WI38 (cell line): Measurements from ENCODE around the gene TMEM259.

Experiments used
- H3K4me3 ChIP-seq: 2 replicates; pipeline ENCODE4 v1.5.1; 2011; ENCODE audit warnings: low read depth, mild to moderate bottlenecking, control low read depth, low read length
- CTCF ChIP-seq: IDR thresholded peaks from 2 replicates; pipeline ENCODE4 v1.5.1; 2012; ENCODE audit warnings: low read depth, mild to moderate bottlenecking, control low read depth, low read length

TMEM259 gene

GRCh38 chr19:1006711-1007398 lies 14.1 kb downstream of the TMEM259 start:
- TF ChIP-seq CTCF, result no peak
- no peak overlapping the region for H3K4me3 ChIP-seq

DNA sequence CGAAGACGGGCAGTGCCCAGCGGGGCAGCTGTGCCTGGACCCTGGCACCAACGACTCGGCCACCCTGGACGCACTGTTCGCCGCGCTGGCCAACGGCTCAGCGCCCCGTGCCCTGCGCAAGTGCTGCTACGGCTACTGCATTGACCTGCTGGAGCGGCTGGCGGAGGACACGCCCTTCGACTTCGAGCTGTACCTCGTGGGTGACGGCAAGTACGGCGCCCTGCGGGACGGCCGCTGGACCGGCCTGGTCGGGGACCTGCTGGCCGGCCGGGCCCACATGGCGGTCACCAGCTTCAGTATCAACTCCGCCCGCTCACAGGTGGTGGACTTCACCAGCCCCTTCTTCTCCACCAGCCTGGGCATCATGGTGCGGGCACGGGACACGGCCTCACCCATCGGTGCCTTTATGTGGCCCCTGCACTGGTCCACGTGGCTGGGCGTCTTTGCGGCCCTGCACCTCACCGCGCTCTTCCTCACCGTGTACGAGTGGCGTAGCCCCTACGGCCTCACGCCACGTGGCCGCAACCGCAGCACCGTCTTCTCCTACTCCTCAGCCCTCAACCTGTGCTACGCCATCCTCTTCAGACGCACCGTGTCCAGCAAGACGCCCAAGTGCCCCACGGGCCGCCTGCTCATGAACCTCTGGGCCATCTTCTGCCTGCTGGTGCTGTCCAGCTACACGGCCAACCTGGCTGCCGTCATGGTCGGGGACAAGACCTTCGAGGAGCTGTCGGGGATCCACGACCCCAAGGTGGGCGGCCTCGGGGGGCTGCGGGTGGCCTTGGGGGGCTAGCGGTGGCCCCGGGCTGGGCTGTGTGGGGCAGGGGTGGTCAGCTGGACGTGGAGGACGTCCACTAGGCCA lies 15.9 kb downstream of the TMEM259 start:
- TF ChIP-seq CTCF, result no peak
- H3K4me3 ChIP-seq, result no peak overlapping the region

GRCh38 chr19:1004204-1004802 lies 16.6 kb downstream of the TMEM259 start:
- H3K4me3 ChIP-seq, result no peak overlapping the region
- TF ChIP-seq CTCF, result no peak

DNA sequence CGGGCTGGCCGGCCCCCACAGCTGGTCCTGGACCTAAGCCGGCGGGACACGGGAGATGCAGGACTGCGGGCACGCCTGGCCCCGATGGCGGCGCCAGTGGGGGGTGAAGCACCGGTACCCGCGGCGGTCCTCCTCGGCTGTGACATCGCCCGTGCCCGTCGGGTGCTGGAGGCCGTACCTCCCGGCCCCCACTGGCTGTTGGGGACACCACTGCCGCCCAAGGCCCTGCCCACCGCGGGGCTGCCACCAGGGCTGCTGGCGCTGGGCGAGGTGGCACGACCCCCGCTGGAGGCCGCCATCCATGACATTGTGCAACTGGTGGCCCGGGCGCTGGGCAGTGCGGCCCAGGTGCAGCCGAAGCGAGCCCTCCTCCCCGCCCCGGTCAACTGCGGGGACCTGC lies 17.6 kb downstream of the TMEM259 start:
- TF ChIP-seq CTCF, result no peak
- no peak overlapping the region for H3K4me3 ChIP-seq

DNA sequence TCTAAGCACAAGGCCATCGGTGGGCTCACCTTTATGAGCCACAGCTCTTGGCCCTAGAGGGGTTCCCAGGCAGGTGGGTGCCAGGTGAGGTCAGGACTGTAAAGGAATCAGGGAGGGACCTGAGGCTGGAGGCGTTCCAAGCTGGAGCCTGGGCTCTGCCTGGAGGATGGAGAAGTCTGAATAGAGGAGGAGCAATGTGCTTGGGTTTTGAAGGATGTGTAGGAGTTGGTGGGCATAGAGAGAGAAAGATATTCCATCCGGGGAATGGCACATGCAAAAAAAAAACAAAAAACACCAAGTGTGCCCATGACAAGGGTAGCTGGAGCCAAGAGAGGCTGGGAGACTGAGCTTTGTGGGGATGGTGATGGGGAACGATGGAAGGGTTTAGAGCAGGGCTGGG lies 18.3 kb downstream of the TMEM259 start:
- TF ChIP-seq CTCF, result no peak

GRCh38 chr19:1001538-1002166 lies 19.3 kb downstream of the TMEM259 start:
- H3K4me3 ChIP-seq, result no peak overlapping the region

More for the DNA sequence above, 18.3 kb downstream of the TMEM259 start:
- no peak overlapping the region for H3K4me3 ChIP-seq

More at GRCh38 chr19:1001538-1002166, 19.3 kb downstream of the TMEM259 start:
- peak; percentile 78 for TF ChIP-seq CTCF
